HG03520 (cell line): ENCODE measurements around the gene DPP6.
"Not testable (repeated sequence)": the region's sequence is repeated elsewhere in the genome, so short reads cannot be mapped to it uniquely, and the experiment has no call there.

Source experiments
- ATAC-seq: cut with Tn5 transposase; IDR thresholded peaks from one replicate; pipeline ENCODE4 v1.9.1; 2021; ENCODE audit warnings: mild to moderate bottlenecking, moderate library complexity; ENCODE audit not compliant: unreplicated experiment

Gene DPP6

GRCh38 chr7:154072395-154073181 is 20.4 kb downstream of the DPP6 start:
- ATAC-seq = not testable (repeated sequence)

GRCh38 chr7:154078523-154078922 is 26.3 kb downstream of the DPP6 start:
- not testable (repeated sequence) for ATAC-seq

- not testable (repeated sequence) for ATAC-seq
Measured at GRCh38 chr7:154080249-154080648, 28.1 kb downstream of the DPP6 start.

- ATAC-seq = not testable (repeated sequence)
Measured at GRCh38 chr7:154087037-154087725, 35.0 kb downstream of the DPP6 start.

DNA sequence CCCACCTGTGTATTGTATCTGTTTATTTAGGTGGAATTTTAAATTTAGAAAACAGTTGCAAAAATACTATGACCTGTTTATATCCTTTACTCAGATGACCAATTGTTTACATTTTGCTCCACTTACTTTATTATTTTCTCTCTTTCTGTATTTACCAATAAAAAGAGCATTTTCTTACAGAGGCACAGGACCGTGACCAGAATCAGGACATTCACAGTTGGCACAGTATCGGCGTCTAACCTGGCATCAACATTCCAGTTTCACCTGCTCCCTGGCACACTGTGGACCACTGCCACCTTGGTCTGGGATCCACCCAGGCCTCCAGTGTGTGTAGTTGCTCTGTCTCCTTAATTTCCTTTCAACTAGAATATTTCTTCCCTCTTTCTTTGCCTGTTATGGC is 39.9 kb downstream of the DPP6 start:
- ATAC-seq = not testable (repeated sequence)

GRCh38 chr7:154095201-154095600 is 43.0 kb downstream of the DPP6 start:
- ATAC-seq = not testable (repeated sequence)

DNA sequence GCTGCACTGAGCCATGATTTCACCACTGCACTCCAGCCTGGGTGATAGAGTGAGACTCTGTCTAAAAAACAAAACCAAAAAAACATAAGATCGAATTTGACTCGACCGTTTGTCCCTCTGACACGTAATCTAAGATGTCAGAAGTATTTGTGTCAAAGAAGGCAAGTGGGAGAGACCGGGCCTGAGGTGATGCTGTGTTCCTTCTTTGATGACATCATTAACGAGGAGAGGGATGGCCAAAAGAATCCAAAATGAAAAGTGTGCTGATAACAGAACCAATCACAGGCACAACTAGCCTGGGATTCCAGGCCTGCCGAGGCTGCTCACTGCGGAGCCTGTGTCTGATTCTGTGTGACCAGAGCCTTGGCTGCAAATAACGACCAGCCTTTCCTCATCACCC is 52.9 kb downstream of the DPP6 start:
- ATAC-seq = not testable (repeated sequence)

DNA sequence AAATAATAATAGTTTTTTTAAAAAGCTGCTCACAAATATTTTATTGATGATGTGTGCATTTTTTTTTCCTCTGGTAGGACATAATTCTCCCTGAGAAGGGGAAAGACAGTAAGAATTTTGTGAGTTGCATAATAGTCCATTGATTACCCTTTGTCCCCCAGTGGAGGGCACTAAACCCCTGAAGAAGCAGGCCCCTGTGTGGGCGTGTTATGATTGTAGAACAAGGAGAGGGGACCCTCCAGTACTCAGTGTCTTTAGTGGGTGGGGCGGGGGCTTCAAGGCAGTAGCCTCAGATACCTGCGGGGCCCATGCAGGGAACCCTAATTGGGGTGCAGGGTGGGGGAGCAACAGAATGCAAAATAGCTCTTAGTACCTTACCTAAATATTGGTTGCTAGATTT is 57.4 kb downstream of the DPP6 start:
- not testable (repeated sequence) for ATAC-seq

GRCh38 chr7:154113732-154114351 is 61.6 kb downstream of the DPP6 start:
- not testable (repeated sequence) for ATAC-seq

- not testable (repeated sequence) for ATAC-seq
Measured at GRCh38 chr7:154117411-154118390, 65.5 kb downstream of the DPP6 start.

- not testable (repeated sequence) for ATAC-seq
Measured at GRCh38 chr7:154120825-154121224, 68.6 kb downstream of the DPP6 start.

DNA sequence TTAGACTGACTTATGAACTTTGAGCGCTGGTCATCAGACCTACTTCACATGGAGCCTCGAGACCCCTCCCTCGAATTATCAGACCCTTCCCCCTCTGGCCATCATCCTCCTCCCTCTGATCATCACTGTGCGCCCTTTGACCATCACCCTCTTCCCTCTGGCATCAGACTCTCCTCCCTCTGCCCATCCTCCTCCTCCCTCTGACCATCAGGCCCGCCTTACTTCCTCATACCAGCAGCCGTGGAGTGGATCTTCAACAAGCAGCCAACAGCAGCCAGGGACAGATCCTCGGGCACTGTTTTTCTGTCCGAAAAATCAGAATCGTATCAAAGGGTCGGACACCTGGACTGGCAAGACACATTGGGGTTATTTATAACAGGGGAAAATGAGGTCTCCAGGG is 70.5 kb downstream of the DPP6 start:
- not testable (repeated sequence) for ATAC-seq

DNA sequence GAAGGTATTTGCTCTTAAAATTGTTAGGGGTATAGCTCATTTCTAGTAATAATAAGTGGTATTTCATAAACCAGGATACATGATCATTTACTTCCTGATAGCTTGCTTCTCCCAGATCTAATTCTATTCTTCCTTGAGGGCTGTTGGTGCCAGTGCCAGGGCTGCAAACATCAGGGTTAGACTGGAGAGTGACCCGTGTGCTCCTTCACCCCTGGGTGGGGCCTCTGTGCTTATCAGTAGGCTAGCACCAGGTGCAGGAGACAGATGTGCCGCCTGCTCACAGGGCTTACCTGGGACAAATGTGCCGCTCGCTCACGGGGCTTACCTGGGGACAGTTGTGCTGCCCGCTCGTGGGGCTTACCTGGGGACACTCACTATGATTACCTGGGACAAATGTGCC is 71.2 kb downstream of the DPP6 start:
- not testable (repeated sequence) for ATAC-seq

- ATAC-seq = not testable (repeated sequence)
Measured at GRCh38 chr7:154129142-154129541, 76.9 kb downstream of the DPP6 start.

- not testable (repeated sequence) for ATAC-seq
Measured at GRCh38 chr7:154132617-154133016, 80.4 kb downstream of the DPP6 start.

DNA sequence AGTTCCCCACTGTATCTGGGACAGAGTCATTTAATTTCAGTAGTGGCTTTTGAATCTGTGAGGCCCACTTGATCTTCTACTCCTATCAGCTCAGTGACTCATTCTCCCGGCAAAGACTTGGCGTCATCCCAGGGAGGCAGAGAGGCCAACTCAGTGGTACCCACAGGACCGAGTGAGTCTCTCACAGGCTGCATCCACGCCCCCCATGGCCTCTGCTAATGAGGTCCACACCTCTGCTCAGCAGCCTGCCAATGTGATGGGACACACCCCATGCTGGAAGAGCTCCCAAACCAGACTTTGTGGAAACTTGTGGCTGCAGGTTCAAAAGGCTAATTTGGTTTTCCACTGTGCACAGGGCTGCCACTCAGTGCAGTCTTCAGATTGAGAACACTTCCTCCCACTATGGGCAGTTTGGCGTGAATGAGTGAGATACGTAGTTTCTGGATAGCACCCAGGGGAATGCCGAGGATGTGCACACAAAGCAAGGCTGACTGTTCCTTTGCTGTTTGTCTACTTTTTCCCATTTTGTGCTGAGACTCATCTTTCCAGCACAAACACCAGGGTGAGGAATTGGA is 81.6 kb downstream of the DPP6 start:
- ATAC-seq = not testable (repeated sequence)

DNA sequence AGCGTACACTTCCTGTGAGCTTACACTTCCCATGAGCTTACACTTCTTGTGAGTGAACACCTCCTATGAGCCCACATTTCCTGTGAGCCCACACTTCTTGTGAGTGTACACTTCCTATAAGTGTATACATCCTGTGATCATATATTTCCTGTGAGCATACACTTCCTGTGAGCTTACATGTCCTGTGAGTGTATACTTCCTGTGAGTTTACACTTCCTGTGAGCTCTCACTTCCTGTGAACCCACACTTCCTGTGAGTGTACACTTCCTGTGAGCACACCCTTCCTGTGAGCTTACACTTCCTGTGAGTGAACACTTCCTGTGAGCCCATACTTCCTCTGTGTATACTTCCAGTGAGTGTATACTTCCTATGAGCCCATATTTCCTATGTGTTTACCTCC is 82.5 kb downstream of the DPP6 start:
- ATAC-seq = not testable (repeated sequence)

- not testable (repeated sequence) for ATAC-seq
Measured at GRCh38 chr7:154135646-154136045, 83.4 kb downstream of the DPP6 start.

DNA sequence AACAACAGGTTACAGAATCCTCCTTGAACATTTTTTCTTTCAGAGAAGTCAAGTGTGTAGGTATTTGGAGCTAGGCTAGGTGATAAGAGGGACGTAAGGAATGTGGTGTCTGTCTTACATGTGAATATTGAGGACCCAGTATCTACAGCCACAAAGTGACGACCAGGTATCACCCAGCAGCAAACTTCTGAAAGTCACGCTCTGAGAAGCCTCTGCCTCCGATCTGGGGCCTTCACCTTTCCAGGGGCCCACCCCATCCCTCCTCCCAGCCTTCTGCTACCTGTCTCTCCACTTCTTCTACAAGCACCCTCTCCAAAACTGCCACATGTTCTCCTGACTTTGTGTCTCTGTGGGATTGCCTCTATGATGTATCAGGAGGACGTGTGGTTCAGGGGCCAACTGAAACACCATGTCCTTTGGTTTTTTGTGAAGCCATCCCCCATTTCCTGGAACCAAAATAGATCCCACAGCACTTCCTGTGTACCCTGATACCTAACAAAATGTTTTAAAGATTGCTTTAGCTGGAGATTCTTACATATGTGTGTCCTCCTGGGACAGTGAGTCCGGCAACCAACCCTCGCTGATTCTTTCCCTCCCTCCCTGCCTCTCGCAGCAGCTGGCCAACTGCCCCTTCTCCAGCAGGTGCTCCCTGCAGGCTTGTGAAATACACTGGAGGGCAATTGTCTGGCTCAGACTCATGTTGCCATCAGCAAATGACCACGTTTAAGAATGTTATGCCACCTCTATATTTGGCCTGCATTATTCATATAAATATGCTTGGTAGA is 93.9 kb downstream of the DPP6 start:
- ATAC-seq = not testable (repeated sequence)
